ENCODE data around the gene SEC24B. TPM values are rescaled to one million over a fixed set of nuclear protein-coding genes. Genes with fewer than 3 reads are reported as not detected.

The SEC24B gene
- total RNA-seq, 1 experiment from 2014 or later: 17.6 TPM

GRCh38 chr4:109407027-109407737 lies 26.4 kb upstream of the SEC24B start:
- no peak overlapping the region for H3K4me3 ChIP-seq (ENCODE audit: low read depth in 2 of 2, low read length in 2 of 2)
- no TSS peak for BruUV-seq (replicated peaks)
- H3K36me3 ChIP-seq (ENCODE audit: control insufficient read depth, insufficient read depth, low read length): no peaks in the 10 kb centered on the region
- intact Hi-C loops (cut with micrococcal nuclease; ENCODE audit: unreplicated experiment): loop anchor here (2.0 to 5.0 kb wide), 2 partner anchors 572 to 725 kb away; no protein-coding TSS in a partner anchor
- ATAC-seq (no peak), DNase-seq (ENCODE audit: low read depth, low spot score) (no peak)
- in situ Hi-C loops (cut with HindIII; ENCODE audit: low pct_unique_long_range_greater_than_20kb, low sequenced_read_pairs): no loop called here
- no peak for TF ChIP-seq SIN3A (IDR thresholded peaks at IDR 0.05; ENCODE audit: borderline replicate concordance, insufficient read depth, low read depth, low read length)
- TF ChIP-seq CTCF (IDR thresholded peaks at IDR 0.05): no peak
- no peak for TF ChIP-seq POLR2AphosphoS5 (IDR thresholded peaks at IDR 0.05; ENCODE audit: low read depth, low read length)
- no peak for TF ChIP-seq REST (IDR thresholded peaks at IDR 0.05; ENCODE audit: insufficient read depth in 1 of 2, low read depth in 2 of 2, low read length in 1 of 2)
- no peak for TF ChIP-seq TCF7L2 (IDR thresholded peaks at IDR 0.05; ENCODE audit: low read depth, low read length)
- ChIA-PET CTCF (no interaction called here), POLR2A (no interaction called here)
- H3K27ac ChIP-seq (ENCODE audit: low read length): no peak overlapping the region
- H3K9me3 ChIP-seq (ENCODE audit: control insufficient read depth, insufficient read depth, low read depth, low read length): no peaks in the 10 kb centered on the region
- H3K4me1 ChIP-seq (ENCODE audit: control insufficient read depth, insufficient read depth, low read length): no peaks in the 10 kb centered on the region
- no peaks in the 10 kb centered on the region for H3K27me3 ChIP-seq (ENCODE audit: control insufficient read depth, insufficient read depth, low read length)

GRCh38 chr4:109408711-109409110 lies 24.9 kb upstream of the SEC24B start:
- DNase-seq (ENCODE audit: low read depth, low spot score): no peak
- Histone ChIP-seq H3K27ac (ENCODE audit: low read length) (no peak overlapping the region), H3K36me3 (ENCODE audit: control insufficient read depth, insufficient read depth, low read length) (no peaks in the 10 kb centered on the region), H3K4me1 (ENCODE audit: control insufficient read depth, insufficient read depth, low read length) (no peaks in the 10 kb centered on the region), H3K9me3 (ENCODE audit: control insufficient read depth, insufficient read depth, low read depth, low read length) (no peaks in the 10 kb centered on the region), H3K4me3 (ENCODE audit: low read depth in 2 of 2, low read length in 2 of 2) (no peak overlapping the region), H3K27me3 (ENCODE audit: control insufficient read depth, insufficient read depth, low read length) (no peaks in the 10 kb centered on the region)
- TF ChIP-seq REST (IDR thresholded peaks at IDR 0.05; ENCODE audit: insufficient read depth in 1 of 2, low read depth in 2 of 2, low read length in 1 of 2) (no peak), TCF7L2 (IDR thresholded peaks at IDR 0.05; ENCODE audit: low read depth, low read length) (no peak), POLR2AphosphoS5 (IDR thresholded peaks at IDR 0.05; ENCODE audit: low read depth, low read length) (no peak), SIN3A (IDR thresholded peaks at IDR 0.05; ENCODE audit: borderline replicate concordance, insufficient read depth, low read depth, low read length) (no peak), CTCF (IDR thresholded peaks at IDR 0.05) (no peak)
- no TSS peak for BruUV-seq (replicated peaks)
- in situ Hi-C loops (cut with HindIII; ENCODE audit: low pct_unique_long_range_greater_than_20kb, low sequenced_read_pairs): no loop called here
- CTCF ChIA-PET: no interaction called here
- no peak for ATAC-seq
- intact Hi-C loops (cut with micrococcal nuclease; ENCODE audit: unreplicated experiment): loop anchor here (5.0 kb wide), 1 partner anchor 726 kb away; no protein-coding TSS in a partner anchor
- POLR2A ChIA-PET: no interaction called here

Measured in Panc1 (cell line).